ENCODE results near the gene ONECUT1. TPM values are rescaled to one million over a fixed set of nuclear protein-coding genes. Genes with fewer than 3 reads are reported as not detected.

ONECUT1 gene
- total and polyA plus RNA-seq, 2 of the 8 experiments (the other 6 are each of a cell fraction or from before 2014, with no cell fraction given), result 0.65 to 6.4 TPM

DNA sequence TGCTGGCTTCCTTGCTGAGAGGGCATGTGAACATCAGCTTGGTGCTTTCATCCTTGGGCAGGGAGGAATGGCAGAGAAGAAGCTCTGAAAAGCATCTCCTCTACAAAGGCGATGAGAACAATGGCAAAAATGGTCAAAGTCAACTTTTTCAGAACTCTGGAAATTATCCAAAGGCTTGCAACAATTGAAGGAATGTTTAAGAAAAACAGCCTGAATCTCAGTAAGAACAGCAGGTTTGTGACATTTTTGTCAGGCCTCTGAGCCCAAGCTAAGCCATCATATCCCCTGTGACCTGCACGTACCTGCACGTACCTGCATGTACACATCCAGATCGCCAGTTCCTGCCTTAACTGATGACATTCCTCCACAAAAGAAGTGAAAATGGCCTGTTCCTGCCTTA, 51.8 kb downstream of the ONECUT1 start:
- Histone ChIP-seq H3K27ac (ENCODE audit: low read depth, low read length) (no peak overlapping the region), H3K79me1 (ENCODE audit: low read depth, low read length) (no peaks in the 10 kb centered on the region), H2AFZ (ENCODE audit: low read length) (no peak overlapping the region), H2BK5ac (ENCODE audit: low read depth, low read length) (peak overlapping the region; percentile 24; the same call in 1 of the 2 replicates), H3K4ac (replicated peaks; ENCODE audit: insufficient read length, low read depth, low read length) (no peak overlapping the region), H4K91ac (replicated peaks; ENCODE audit: insufficient read length, low read length) (no peak overlapping the region), H3K18ac (ENCODE audit: extremely low read depth, low read length) (no peak overlapping the region; the same call in 1 of the 2 replicates), H4K20me1 (replicated peaks in 1 of 2; ENCODE audit: control insufficient read depth in 1 of 2, insufficient read depth in 2 of 2, low read length in 2 of 2) (no peaks in the 10 kb centered on the region), H3K23ac (ENCODE audit: insufficient read length) (no peak overlapping the region), H3K36me3 (ENCODE audit: control insufficient read depth in 2 of 4, insufficient read depth in 4 of 4, low read length in 3 of 4) (no peaks in the 10 kb centered on the region), H3K9me3 (ENCODE audit: insufficient read depth in 2 of 2, low read depth in 1 of 2, low read length in 1 of 2) (no peaks in the 10 kb centered on the region), H2BK120ac (replicated peaks; ENCODE audit: low read depth, low read length) (no peak overlapping the region), H3K79me2 (ENCODE audit: control insufficient read depth in 1 of 2, insufficient read depth in 2 of 2, low read length in 2 of 2) (no peaks in the 10 kb centered on the region), H2BK12ac (ENCODE audit: low read depth, low read length) (peak overlapping the region; percentile 84; the same call in 1 of the 2 replicates), H2BK20ac (ENCODE audit: low read length) (peak overlapping the region; percentile 93; the same call in 1 of the 2 replicates), H3K14ac (ENCODE audit: insufficient read length) (no peak overlapping the region), H2BK15ac (ENCODE audit: low read length) (no peak overlapping the region), H3K23me2 (ENCODE audit: low read depth, low read length) (no peaks in the 10 kb centered on the region), H3K56ac (replicated peaks; ENCODE audit: insufficient read length, low read depth, low read length) (no peak overlapping the region), H3K4me3 (ENCODE audit: extremely low read depth in 1 of 4, insufficient read depth in 2 of 4, low read depth in 3 of 4, low read length in 4 of 4) (no peak overlapping the region), H2AK5ac (ENCODE audit: low read depth, low read length) (peak overlapping the region; percentile 93; the same call in 1 of the 2 replicates), H3K4me1 (replicated peaks in 1 of 4; ENCODE audit: control insufficient read depth in 3 of 4, insufficient read depth in 4 of 4, low read length in 3 of 4) (peaks cover 0 to 11% (median 0%) of the 10 kb centered on the region in 4 experiments; a peak in 5 of 7 replicates), H4K8ac (ENCODE audit: extremely low read depth, insufficient read depth, low read length) (no peak overlapping the region), H3K9ac (replicated peaks in 1 of 4; ENCODE audit: extremely low read depth in 1 of 4, low read depth in 3 of 4, low read length in 3 of 4) (no peak overlapping the region), H3K27me3 (replicated peaks in 1 of 4; ENCODE audit: control insufficient read depth in 3 of 4, extremely low read depth in 1 of 4, insufficient read depth in 3 of 4, low read length in 3 of 4) (no peaks in the 10 kb centered on the region), H3K4me2 (ENCODE audit: insufficient read depth in 1 of 2, low read depth in 2 of 2, low read length in 2 of 2) (no peak overlapping the region), H4K5ac (ENCODE audit: insufficient read length, low read depth, low read length) (no peak overlapping the region)
- ChIA-PET POLR2A (ENCODE audit: partially characterized antibody) (no interaction called here), CTCF (ENCODE audit: partially characterized antibody) (interaction anchor here (0.7 to 1.7 kb wide), 5 partner anchors 16 to 205 kb away, joined by 3 to 5 read pairs (median 4); no protein-coding TSS in a partner anchor)
- FAIRE-seq, result no peak
- WGBS, 2 experiments (ENCODE audit: extremely low coverage in 1 of 2, insufficient coverage in 1 of 2, insufficient read length in 1 of 2, insufficient replicate concordance in 2 of 2, low coverage in 1 of 2, low lambda C conversion rate in 2 of 2, missing lambda C conversion rate in 1 of 2), result 100% methylated on average over 2 of the region's 4 CpGs; no CpG with 5 or more reads in 1 of the 2 experiments
- TF ChIP-seq TCF12 (IDR thresholded peaks at IDR 0.05; ENCODE audit: low read depth, low read length), result no peak
- TF ChIP-seq RFX5 (IDR thresholded peaks at IDR 0.05; ENCODE audit: borderline replicate concordance, low read depth, low read length), result no peak
- no peak for TF ChIP-seq RXRA (IDR thresholded peaks at IDR 0.05; ENCODE audit: insufficient read depth, low read depth, low read length)
- no peak for TF ChIP-seq TAF1 (IDR thresholded peaks at IDR 0.05; ENCODE audit: low read depth, low read length)
- TF ChIP-seq TBP (IDR thresholded peaks at IDR 0.05; ENCODE audit: low read depth, low read length), result no peak
- TF ChIP-seq ATF3 (IDR thresholded peaks at IDR 0.05; ENCODE audit: insufficient read depth, low read depth, low read length), result no peak
- no peak for TF ChIP-seq E2F6 (IDR thresholded peaks at IDR 0.05)
- TF ChIP-seq BRCA1 (IDR thresholded peaks at IDR 0.05; ENCODE audit: low read depth, low read length), result no peak
- no peak for TF ChIP-seq ASH2L (IDR thresholded peaks at IDR 0.05; ENCODE audit: low read length)
- no peak for DNase-seq (ENCODE audit: low read depth in 1 of 2, low spot score in 2 of 2)
